CD14-positive monocyte (primary cell): ENCODE measurements around the gene PSEN2. TPM values are rescaled to one million over a fixed set of nuclear protein-coding genes. Genes with fewer than 3 reads are reported as not detected.

Experiments
- DNase-seq, 3 donors: peaks; one replicate each; pipeline ENCODE4 v3.0.0-alpha.2; 2011 to 2022
- H2AFZ ChIP-seq: 2 replicates; pipeline ENCODE4 v1.6.0; 2012; ENCODE audit warnings: mild to moderate bottlenecking, low read depth, low read length, inconsistent platforms; ENCODE audit not compliant: insufficient read depth, poor library complexity, severe bottlenecking
- H3K27ac ChIP-seq, 2 donors: 1 replicate in 1 of 2; 2 replicates in 1 of 2; pipeline ENCODE4 v1.5.1; 2012 to 2013; ENCODE audit warnings: low read length in 2 of 2, control low read depth in 1 of 2, inconsistent platforms in 1 of 2, low read depth in 1 of 2, mild to moderate bottlenecking in 1 of 2
- H3K27me3 ChIP-seq, 2 donors: one replicate each; pipeline versions ENCODE4 v1.6.0 to v1.6.1; 2011 to 2013; ENCODE audit warnings: low read length in 2 of 2; ENCODE audit not compliant: control insufficient read depth in 2 of 2, insufficient read depth in 2 of 2
- H3K36me3 ChIP-seq, 2 donors: replicated peaks in 1 of 2; 1 replicate in 1 of 2; 2 replicates in 1 of 2; pipeline versions ENCODE4 v1.5.1 to v1.6.1; 2012 to 2013; ENCODE audit warnings: low read length in 2 of 2, control low read depth in 1 of 2, inconsistent platforms in 1 of 2, mild to moderate bottlenecking in 1 of 2; ENCODE audit not compliant: insufficient read depth in 2 of 2, control insufficient read depth in 1 of 2
- H3K4me1 ChIP-seq, 2 donors: 1 replicate in 1 of 2; 2 replicates in 1 of 2; pipeline versions ENCODE4 v1.5.1 to v1.6.1; 2012 to 2013; ENCODE audit warnings: low read length in 2 of 2, control low read depth in 1 of 2, inconsistent platforms in 1 of 2, mild to moderate bottlenecking in 1 of 2, moderate library complexity in 1 of 2; ENCODE audit not compliant: insufficient read depth in 2 of 2, control insufficient read depth in 1 of 2
- H3K4me2 ChIP-seq: replicated peaks from 2 replicates; pipeline ENCODE3; 2012; ENCODE audit warnings: low read length, moderate library complexity, mild to moderate bottlenecking; ENCODE audit not compliant: poor library complexity, severe bottlenecking; ENCODE audit errors: extremely low read depth
- H3K4me3 ChIP-seq, 3 experiments: fragments of 200-600 bp in 1 of 3; sonication (generic) in 1 of 3; replicated peaks in 1 of 3; 1 replicate in 2 of 3; 2 replicates in 1 of 3; pipeline ENCODE4 v1.5.1; 2011 to 2013; ENCODE audit warnings: low read length in 3 of 3, mild to moderate bottlenecking in 3 of 3, control low read depth in 2 of 3, low read depth in 2 of 3, inconsistent platforms in 1 of 3, moderate library complexity in 1 of 3
- H3K79me2 ChIP-seq: 2 replicates; pipeline ENCODE4 v1.6.0; 2012; ENCODE audit warnings: mild to moderate bottlenecking, control low read depth, inconsistent platforms, low read length, moderate library complexity; ENCODE audit not compliant: insufficient read depth
- H3K9ac ChIP-seq: 2 replicates; pipeline ENCODE4 v1.6.0; 2017; ENCODE audit warnings: low read length, mild to moderate bottlenecking; ENCODE audit not compliant: insufficient read depth, poor library complexity, severe bottlenecking
- H3K9me3 ChIP-seq, 2 donors: replicated peaks in 1 of 2; 1 replicate in 1 of 2; 2 replicates in 1 of 2; pipeline versions ENCODE4 v1.5.1 to v1.6.1; 2012 to 2013; ENCODE audit warnings: low read length in 2 of 2, control low read depth in 1 of 2; ENCODE audit not compliant: control insufficient read depth in 1 of 2, insufficient read depth in 1 of 2
- H4K20me1 ChIP-seq: 2 replicates; pipeline ENCODE4 v1.6.0; 2012; ENCODE audit warnings: mild to moderate bottlenecking, low read length, control low read depth, moderate library complexity; ENCODE audit not compliant: insufficient read depth
- H3K27ac Mint-ChIP-seq, 7 donors: one replicate each; pipeline ENCODE4 v1.8.0; 2020; ENCODE audit warnings: mild to moderate bottlenecking in 7 of 7, mixed read lengths in 7 of 7, moderate library complexity in 6 of 7, inconsistent platforms in 2 of 7
- H3K27me3 Mint-ChIP-seq, 3 donors: one replicate each; pipeline ENCODE4 v1.8.0; 2021 to 2022; ENCODE audit warnings: low read depth in 3 of 3, mild to moderate bottlenecking in 3 of 3, mixed read lengths in 3 of 3, moderate library complexity in 3 of 3, inconsistent platforms in 1 of 3
- H3K36me3 Mint-ChIP-seq, 2 donors: one replicate each; pipeline ENCODE4 v1.8.0; 2020; ENCODE audit warnings: mixed read lengths in 2 of 2, inconsistent platforms in 1 of 2, mild to moderate bottlenecking in 1 of 2
- H3K4me1 Mint-ChIP-seq: one replicate; pipeline ENCODE4 v1.8.0; 2020; ENCODE audit warnings: mild to moderate bottlenecking, mixed read lengths
- H3K4me3 Mint-ChIP-seq, 2 donors: one replicate each; pipeline ENCODE4 v1.8.0; 2020; ENCODE audit warnings: mild to moderate bottlenecking in 2 of 2, mixed read lengths in 2 of 2, moderate library complexity in 1 of 2
- H3K9me3 Mint-ChIP-seq, 7 donors: one replicate each; pipeline ENCODE4 v1.8.0; 2020 to 2022; ENCODE audit warnings: mixed read lengths in 7 of 7, mild to moderate bottlenecking in 6 of 7, moderate library complexity in 6 of 7, inconsistent platforms in 2 of 7
- CTCF ChIP-seq: fragments of 200-600 bp; IDR thresholded peaks from one replicate; pipeline ENCODE4 v1.8.0; 2022; ENCODE audit warnings: antibody characterized with exemption, mild to moderate bottlenecking
- WGBS: methylation state at CpG from one replicate; pipeline ENCODE4 v1.1.5; 2013; ENCODE audit warnings: missing lambda C conversion rate; ENCODE audit not compliant: insufficient coverage; 5-methylcytosine and 5-hydroxymethylcytosine counted together
- intact Hi-C, 2 donors: fragments of 100-400 bp; cut with micrococcal nuclease; formaldehyde crosslinking; loops; one replicate each; pipeline versions ENCODE4 v1.15.0 to v1.15.1; 2023
- polyA plus RNA-seq, 3 donors: library from polyadenylated mRNA; depleted of rRNA in 1 of 3; unstranded in 2 of 3; stranded (reverse) in 1 of 3; fragments of 300-500 nt in 2 of 3; fragments of >200 nt in 1 of 3; fragmentation: Illumina TruSeq in 2 of 3; gene quantifications; 1 replicate in 2 of 3; 2 replicates in 1 of 3; pipeline ENCODE4 v1.2.3, GENCODE V29; 2012 to 2021

Gene PSEN2
- polyA plus RNA-seq, 3 donors, result 8.9 to 11.8 (median 11.4) TPM

GRCh38 chr1:226872437-226872836 is 2.0 kb downstream of the PSEN2 start:
- Histone ChIP-seq H3K79me2 (no peaks in the 10 kb centered on the region), H2AFZ (no peak overlapping the region), H3K9me3 (no peaks in the 10 kb centered on the region), H3K4me2 (no peak overlapping the region), H3K4me3 (no peak overlapping the region), H3K9ac (no peak overlapping the region), H3K36me3 (no peaks in the 10 kb centered on the region), H3K27me3 (peaks cover 0 to 15% of the 10 kb centered on the region in 2 donors), H4K20me1 (no peaks in the 10 kb centered on the region), H3K4me1 (peaks cover 11 to 18% of the 10 kb centered on the region in 2 donors), H3K27ac (no peak overlapping the region)
- Mint-ChIP-seq H3K4me1 (peaks cover 18% of the 10 kb centered on the region), H3K4me3 (no peak overlapping the region), H3K36me3 (peaks cover 7% of the 10 kb centered on the region in 2 donors), H3K27ac (no peak overlapping the region), H3K27me3 (peaks cover 8 to 31% (median 22%) of the 10 kb centered on the region in 3 donors), H3K9me3 (peaks cover 0 to 2% (median 0%) of the 10 kb centered on the region in 7 donors)
- 80% methylated on average over 3 of the region's 7 CpGs for WGBS
- no peak for DNase-seq
- TF ChIP-seq CTCF, result no peak
- intact Hi-C loops, result no loop called here

GRCh38 chr1:226873771-226874578 is 3.6 kb downstream of the PSEN2 start:
- no peaks in the 10 kb centered on the region for H3K36me3 ChIP-seq
- intact Hi-C loops, result no loop called here
- H3K4me1 ChIP-seq, result peaks cover 11 to 18% of the 10 kb centered on the region in 2 donors
- H3K9ac ChIP-seq, result no peak overlapping the region
- 83% methylated on average over 5 of the region's 7 CpGs for WGBS
- peaks cover 0 to 15% of the 10 kb centered on the region in 2 donors for H3K27me3 ChIP-seq
- Mint-ChIP-seq H3K4me1 (peaks cover 18% of the 10 kb centered on the region), H3K27me3 (peaks cover 2 to 22% (median 20%) of the 10 kb centered on the region in 3 donors), H3K27ac (no peak overlapping the region), H3K36me3 (peaks cover 11 to 14% of the 10 kb centered on the region in 2 donors), H3K9me3 (peaks cover 0 to 2% (median 0%) of the 10 kb centered on the region in 7 donors), H3K4me3 (no peak overlapping the region)
- no peaks in the 10 kb centered on the region for H3K9me3 ChIP-seq
- no peak overlapping the region for H2AFZ ChIP-seq
- no peaks in the 10 kb centered on the region for H4K20me1 ChIP-seq
- H3K27ac ChIP-seq, result no peak overlapping the region
- no peak for TF ChIP-seq CTCF
- no peak overlapping the region for H3K4me2 ChIP-seq
- no peak overlapping the region for H3K4me3 ChIP-seq
- H3K79me2 ChIP-seq, result no peaks in the 10 kb centered on the region
- DNase-seq, result no peak
